GM19324 (cell line): ENCODE data around the gene EDEM1.

Source experiments
- ATAC-seq: cut with Tn5 transposase; IDR thresholded peaks from one replicate; pipeline ENCODE4 v1.9.1; 2021; ENCODE audit warnings: mild to moderate bottlenecking, moderate library complexity; ENCODE audit not compliant: unreplicated experiment, low FRiP score

The EDEM1 gene

GRCh38 chr3:5197470-5198312 lies 10.2 kb downstream of the EDEM1 start:
- peak; percentile 64 for ATAC-seq

- ATAC-seq = no peak
Measured at GRCh38 chr3:5198313-5198677, 10.8 kb downstream of the EDEM1 start.

- ATAC-seq = no peak
Measured at GRCh38 chr3:5198986-5199731, 11.7 kb downstream of the EDEM1 start.

- no peak for ATAC-seq
Measured at GRCh38 chr3:5201536-5201935, 14.0 kb downstream of the EDEM1 start.

DNA sequence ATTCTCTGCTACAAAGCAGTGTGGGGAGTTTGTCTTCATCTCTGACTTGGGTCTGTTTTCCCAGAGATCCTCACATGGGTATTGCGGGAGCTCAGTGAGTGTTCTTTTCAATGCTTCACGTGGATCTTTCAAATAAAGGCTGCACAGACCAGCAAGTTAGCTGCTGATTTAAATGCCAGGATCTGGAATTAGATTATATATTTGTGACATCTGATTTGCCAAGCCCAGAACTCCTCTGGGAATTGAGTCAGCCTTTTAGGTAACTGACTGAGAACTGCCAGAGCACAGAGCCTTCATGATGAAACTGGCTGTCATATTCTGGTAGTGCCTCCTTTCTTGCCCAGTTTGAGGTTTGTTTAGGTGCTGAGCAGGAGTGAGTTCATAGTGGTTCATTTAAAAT lies 14.7 kb downstream of the EDEM1 start:
- no peak for ATAC-seq

DNA sequence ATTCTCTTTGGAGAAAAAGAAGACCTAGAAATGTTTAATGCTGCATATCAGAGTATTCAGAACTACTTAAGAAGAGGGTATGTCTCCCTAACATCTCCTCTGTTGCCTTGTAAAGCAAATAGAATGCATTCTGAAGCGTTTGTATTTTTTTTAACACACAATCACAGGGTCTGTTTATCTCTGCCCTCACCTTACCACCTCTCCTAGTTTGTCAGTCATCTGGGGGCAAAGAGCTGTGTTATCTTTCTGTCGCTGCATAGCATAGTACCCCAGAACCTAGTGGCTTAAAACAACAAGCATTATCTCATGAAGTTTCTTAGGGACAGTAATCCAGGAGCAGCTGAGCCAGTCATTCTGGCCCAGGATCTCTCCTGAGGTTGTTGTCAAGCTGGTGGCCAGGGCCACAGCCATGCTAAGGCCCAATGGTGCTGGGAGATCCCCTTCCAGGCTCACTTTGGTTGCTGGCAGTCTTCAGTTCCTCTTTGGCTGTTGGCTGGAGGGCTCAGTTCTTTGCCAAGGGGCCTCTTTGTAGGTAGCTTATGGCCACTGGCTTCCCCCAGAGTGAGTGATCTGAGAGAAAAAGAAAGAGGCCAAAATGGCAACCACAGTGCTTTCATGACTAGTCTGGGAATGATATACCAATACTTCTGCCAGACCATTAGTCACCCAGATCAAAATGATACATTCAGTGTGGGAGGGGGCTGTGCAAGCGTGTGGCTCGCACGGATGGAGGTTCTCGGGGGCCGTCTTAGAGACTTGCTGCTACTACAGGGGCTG lies 17.8 kb downstream of the EDEM1 start:
- peak; percentile 94 for ATAC-seq

DNA sequence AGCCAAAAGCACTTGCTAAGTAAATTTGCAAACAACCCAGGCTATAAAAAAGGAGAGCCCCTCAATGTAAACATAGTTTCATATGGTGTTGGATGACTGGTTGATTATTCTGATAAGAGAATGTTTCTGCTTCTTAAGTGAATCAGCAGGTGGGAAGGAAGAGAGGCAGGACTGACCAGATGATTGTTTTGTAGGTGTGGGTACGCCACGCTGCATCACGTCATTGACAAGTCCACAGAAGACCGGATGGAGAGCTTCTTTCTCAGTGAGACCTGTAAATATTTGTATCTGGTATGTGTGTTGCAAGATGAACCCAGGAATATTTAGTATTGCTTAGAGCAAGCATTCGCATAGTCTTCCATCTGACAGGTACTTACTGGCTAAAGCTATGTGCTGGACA lies 23.4 kb downstream of the EDEM1 start:
- no peak for ATAC-seq

DNA sequence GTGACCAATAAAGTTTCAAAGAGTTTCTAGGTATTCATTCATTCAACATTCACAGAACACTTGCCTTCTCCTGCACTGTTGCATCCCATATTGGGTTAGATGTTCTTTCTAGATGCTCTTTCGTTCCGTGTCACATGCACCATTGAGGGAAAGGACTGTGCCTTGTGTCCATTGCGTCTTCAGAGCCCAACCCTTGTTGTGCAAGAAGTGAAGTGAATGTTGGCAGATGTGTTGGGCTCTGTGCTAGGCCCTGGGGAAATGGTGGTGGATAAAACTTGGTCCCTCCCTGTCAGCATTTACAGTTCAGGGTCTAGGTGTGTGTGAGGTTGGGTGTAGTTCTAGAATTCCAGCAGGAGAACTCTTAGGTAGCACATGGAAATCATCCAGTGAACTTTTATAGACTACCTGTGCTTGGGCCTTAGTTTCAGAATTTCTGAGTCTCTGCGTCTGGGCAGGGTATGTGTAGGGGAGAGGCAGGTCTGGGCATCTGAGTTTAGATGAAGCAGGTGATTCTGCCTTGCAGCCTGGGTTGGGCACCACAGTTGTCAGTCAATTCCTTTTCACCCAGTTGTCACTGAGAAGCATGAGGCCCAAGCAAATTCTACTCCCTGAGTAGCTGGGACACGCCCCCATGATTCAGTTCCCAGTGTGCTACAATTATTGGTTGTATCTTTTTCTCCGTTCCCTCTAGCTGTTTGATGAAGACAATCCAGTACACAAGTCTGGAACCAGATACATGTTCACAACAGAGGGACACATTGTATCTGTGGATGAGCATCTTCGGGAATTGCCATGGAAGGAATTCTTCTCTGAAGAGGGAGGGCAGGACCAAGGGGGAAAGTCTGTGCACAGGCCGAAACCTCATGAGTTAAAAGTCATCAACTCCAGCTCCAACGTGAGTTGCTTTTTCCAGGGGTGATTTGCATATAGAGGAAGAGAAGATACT lies 25.4 kb downstream of the EDEM1 start:
- ATAC-seq = no peak

DNA sequence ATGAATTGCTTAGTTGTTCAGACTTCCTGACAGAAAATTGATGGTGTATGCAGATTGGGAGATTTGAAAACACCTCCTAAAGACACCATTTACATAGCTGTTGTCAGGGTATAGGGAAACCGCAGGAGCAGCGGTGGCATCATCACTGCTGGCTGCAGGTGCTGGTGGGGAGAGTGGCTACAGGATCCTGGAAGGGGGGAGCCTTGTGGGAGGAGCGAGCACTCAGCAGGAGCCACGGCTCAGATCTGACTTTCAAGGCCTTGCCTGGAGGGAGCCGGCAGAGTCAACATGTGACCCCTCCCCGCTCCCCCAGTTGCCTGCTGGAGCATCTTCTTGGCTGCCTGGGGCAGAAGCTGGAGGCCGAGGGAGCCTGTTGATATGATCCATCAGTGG lies 26.1 kb downstream of the EDEM1 start:
- ATAC-seq = no peak

DNA sequence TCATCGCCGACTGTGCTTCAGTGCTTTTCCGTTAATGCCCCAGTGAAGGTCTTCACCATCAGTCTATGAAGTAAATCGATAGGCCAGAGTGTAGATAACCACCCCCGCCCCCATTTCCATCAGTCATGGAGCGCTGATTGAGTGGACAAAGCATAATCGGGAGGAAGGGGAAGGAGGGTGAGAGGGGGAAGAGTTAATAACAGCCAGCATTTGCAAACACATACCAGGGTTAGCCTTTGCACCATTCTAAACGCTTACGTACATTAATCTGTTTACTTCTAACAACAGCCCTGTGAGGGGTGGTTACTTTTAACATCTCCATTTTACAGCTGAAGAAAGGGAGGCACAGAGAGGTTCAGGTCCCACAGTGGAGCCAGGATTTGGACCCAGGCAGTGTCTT lies 26.8 kb downstream of the EDEM1 start:
- no peak for ATAC-seq

GRCh38 chr3:5217824-5218595 lies 30.5 kb downstream of the EDEM1 start:
- ATAC-seq = no peak

- ATAC-seq = no peak
Measured at GRCh38 chr3:5218815-5219214, 31.3 kb downstream of the EDEM1 start.

- no peak for ATAC-seq
Measured at GRCh38 chr3:5219216-5219615, 31.7 kb downstream of the EDEM1 start.

- ATAC-seq = no peak
Measured at GRCh38 chr3:5220193-5220592, 32.7 kb downstream of the EDEM1 start.

DNA sequence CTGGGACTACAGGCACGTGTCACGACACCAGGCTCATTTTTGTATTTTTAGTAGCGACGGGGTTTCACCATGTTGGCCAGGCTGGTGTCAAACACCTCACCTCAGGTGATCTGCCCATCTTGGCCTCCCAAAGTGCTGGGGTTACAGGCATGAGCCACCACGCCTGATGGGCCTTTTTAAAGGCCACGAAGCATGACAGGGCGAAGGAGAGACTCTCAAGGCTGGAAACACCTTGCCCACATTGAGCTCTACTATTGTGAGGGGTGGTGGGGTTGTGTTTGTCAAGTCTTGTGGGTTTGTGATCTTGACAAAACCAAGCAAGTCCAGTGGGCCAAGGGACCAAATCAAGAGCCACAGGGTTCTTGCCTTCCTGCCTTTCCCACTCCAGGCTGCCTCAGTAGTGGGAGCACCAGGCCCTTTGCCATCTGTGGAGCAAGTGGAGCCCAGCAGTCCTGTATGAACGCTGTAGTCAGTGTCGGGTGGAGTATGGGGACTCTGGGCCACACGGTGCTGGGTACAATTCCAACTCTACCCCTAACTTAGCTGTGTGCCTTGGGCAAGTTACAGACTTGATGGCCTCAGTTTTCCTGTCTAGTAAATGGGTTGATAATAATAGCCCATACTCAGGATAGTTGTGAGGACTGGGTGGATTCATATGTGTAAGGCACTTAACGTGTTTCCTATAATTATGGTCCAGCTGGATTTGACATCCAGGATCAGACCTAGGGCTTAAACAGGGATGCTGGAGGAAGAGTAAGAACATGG lies 33.3 kb downstream of the EDEM1 start:
- ATAC-seq = no peak

DNA sequence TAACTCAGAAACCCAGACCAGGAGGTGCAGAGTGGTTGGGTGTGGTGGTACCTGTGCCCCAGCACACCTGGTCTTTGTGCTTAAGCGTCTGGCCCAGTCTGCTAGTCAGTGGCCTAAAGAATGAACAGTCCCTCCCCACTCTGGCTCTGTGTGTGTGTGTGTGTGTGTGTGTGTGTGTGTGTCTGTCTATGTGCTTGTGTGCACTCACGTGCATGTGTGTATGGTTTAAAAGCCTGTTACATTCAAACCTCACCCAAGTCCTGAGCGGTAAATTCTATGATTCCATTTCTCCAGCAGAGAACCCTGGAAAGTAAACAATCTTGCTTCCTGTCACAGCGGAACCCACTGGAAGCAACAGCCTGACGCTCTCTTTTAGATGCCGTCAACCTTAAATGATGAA lies 34.2 kb downstream of the EDEM1 start:
- no peak for ATAC-seq

- no peak for ATAC-seq
Measured at GRCh38 chr3:5222283-5223005, 34.9 kb downstream of the EDEM1 start.

DNA sequence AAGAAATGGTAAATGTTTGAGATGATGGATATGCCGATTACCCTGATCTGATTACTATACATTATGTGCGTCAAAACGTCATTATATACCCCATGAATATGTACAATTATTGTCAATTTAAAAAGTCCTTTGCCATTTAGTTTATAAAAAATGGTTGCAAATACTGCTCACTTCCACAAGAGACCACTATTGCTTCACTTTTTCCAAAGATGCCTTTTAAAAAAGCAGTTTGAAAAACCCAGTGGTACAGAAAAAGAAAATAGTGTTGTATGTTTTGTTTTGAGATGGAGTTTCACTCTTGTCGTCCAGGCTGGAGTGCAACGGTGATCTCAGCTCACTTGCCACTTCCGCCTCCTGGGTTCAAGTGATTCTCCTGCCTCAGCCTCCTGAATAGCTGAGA lies 39.3 kb downstream of the EDEM1 start:
- no peak for ATAC-seq
